Stimulated activated naive CD8-positive, alpha-beta T cell treated with anti-CD3 and anti-CD28 coated beads, Interleukin-15, Interleukin-2, amounts not matched to agents 100 U/mL and 50 U/mL, for 24 hours (primary cell): ENCODE measurements around the gene DHDH.

Experiments used
- ATAC-seq: fragments of 150-1000 bp; cut with Tn5 transposase; one replicate; pipeline ENCODE4 v1.10.0; 2021
- DNase-seq: peaks from one replicate; pipeline ENCODE4 v3.0.0; 2021

The DHDH gene

GRCh38 chr19:48966541-48967345 lies 33.2 kb downstream of the DHDH start:
- ATAC-seq (no peak), DNase-seq (no peak)

GRCh38 chr19:48967346-48968178 lies 34.1 kb downstream of the DHDH start:
- no peak for ATAC-seq
- no peak for DNase-seq

GRCh38 chr19:48968179-48968661 lies 34.7 kb downstream of the DHDH start:
- DNase-seq, result no peak
- ATAC-seq, result no peak

- DNase-seq (no peak), ATAC-seq (no peak)
Measured at GRCh38 chr19:48968813-48969218, 35.3 kb downstream of the DHDH start.

GRCh38 chr19:48969276-48970138 lies 36.0 kb downstream of the DHDH start:
- no peak for ATAC-seq

GRCh38 chr19:48970139-48970766 lies 36.8 kb downstream of the DHDH start:
- ATAC-seq (no peak), DNase-seq (no peak)

More at GRCh38 chr19:48969276-48970138, 36.0 kb downstream of the DHDH start:
- DNase-seq, result no peak

GRCh38 chr19:48970923-48971395 lies 37.5 kb downstream of the DHDH start:
- peak; percentile 77 for ATAC-seq
- DNase-seq, result peak; percentile 92

GRCh38 chr19:48975947-48976847 lies 42.7 kb downstream of the DHDH start:
- DNase-seq (no peak), ATAC-seq (peak; percentile 39)

GRCh38 chr19:48977061-48977460 lies 43.6 kb downstream of the DHDH start:
- DNase-seq (no peak), ATAC-seq (no peak)

- ATAC-seq (no peak), DNase-seq (no peak)
Measured at GRCh38 chr19:48982280-48982679, 48.8 kb downstream of the DHDH start.

GRCh38 chr19:48985711-48986110 lies 52.2 kb downstream of the DHDH start:
- DNase-seq, result no peak
- ATAC-seq, result no peak

GRCh38 chr19:48986211-48986610 lies 52.7 kb downstream of the DHDH start:
- no peak for ATAC-seq
- no peak for DNase-seq

GRCh38 chr19:48987323-48987722 lies 53.8 kb downstream of the DHDH start:
- no peak for DNase-seq
- peak; percentile 67 for ATAC-seq

GRCh38 chr19:48988286-48988685 lies 54.8 kb downstream of the DHDH start:
- no peak for DNase-seq
- no peak for ATAC-seq

GRCh38 chr19:48988860-48989259 lies 55.4 kb downstream of the DHDH start:
- ATAC-seq, result no peak
- no peak for DNase-seq

GRCh38 chr19:48989701-48990291 lies 56.3 kb downstream of the DHDH start:
- ATAC-seq, result no peak

GRCh38 chr19:48990400-48990799 lies 56.9 kb downstream of the DHDH start:
- ATAC-seq, result no peak
- DNase-seq, result no peak

More at GRCh38 chr19:48989701-48990291, 56.3 kb downstream of the DHDH start:
- no peak for DNase-seq

- no peak for DNase-seq
- ATAC-seq, result no peak
Measured at GRCh38 chr19:48991011-48991609, 57.6 kb downstream of the DHDH start.

GRCh38 chr19:48991873-48992580 lies 58.5 kb downstream of the DHDH start:
- ATAC-seq (no peak), DNase-seq (no peak)
